ENCODE results near the gene SCGB1D1. TPM values are rescaled to one million over a fixed set of nuclear protein-coding genes. Genes with fewer than 3 reads are reported as not detected.

The SCGB1D1 gene
- total RNA-seq, 1 donor from 2014 or later = not detected

DNA sequence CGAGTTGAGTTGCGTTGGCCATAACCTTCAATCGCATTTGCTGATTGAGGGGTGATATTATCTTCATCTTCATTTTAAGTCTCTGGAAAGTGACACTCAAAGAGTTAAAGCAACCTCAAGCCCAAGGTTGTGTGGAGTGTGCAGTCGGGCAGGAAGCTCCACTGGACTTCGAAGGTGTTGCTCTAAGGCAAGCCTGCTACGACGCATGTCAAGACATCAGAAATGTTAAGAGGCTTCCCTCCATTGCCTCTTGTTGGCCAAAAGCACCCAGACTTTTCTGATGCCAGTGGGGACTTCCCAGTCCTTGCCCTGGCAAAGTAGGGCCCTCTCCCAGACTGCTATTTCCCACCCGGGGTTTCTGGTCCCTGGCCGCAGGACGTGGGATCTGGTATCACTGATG lies 23.6 kb upstream of the SCGB1D1 start:
- DNase-seq (ENCODE audit: low spot score) = no peak
- H3K4me3 Mint-ChIP-seq (ENCODE audit: unreplicated experiment) = no peak overlapping the region
- H3K4me1 Mint-ChIP-seq (ENCODE audit: unreplicated experiment) = peaks cover 6% of the 10 kb centered on the region
- no peak overlapping the region for H3K27ac Mint-ChIP-seq (ENCODE audit: unreplicated experiment)
- H3K36me3 Mint-ChIP-seq (ENCODE audit: low read depth, unreplicated experiment) = no peaks in the 10 kb centered on the region
- no peaks in the 10 kb centered on the region for H3K9me3 Mint-ChIP-seq (ENCODE audit: unreplicated experiment)
- H3K27me3 Mint-ChIP-seq (ENCODE audit: unreplicated experiment) = no peaks in the 10 kb centered on the region
- TF ChIP-seq, protein P1, sequence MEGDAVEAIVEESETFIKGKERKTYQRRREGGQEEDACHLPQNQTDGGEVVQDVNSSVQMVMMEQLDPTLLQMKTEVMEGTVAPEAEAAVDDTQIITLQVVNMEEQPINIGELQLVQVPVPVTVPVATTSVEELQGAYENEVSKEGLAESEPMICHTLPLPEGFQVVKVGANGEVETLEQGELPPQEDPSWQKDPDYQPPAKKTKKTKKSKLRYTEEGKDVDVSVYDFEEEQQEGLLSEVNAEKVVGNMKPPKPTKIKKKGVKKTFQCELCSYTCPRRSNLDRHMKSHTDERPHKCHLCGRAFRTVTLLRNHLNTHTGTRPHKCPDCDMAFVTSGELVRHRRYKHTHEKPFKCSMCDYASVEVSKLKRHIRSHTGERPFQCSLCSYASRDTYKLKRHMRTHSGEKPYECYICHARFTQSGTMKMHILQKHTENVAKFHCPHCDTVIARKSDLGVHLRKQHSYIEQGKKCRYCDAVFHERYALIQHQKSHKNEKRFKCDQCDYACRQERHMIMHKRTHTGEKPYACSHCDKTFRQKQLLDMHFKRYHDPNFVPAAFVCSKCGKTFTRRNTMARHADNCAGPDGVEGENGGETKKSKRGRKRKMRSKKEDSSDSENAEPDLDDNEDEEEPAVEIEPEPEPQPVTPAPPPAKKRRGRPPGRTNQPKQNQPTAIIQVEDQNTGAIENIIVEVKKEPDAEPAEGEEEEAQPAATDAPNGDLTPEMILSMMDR (IDR thresholded peaks at IDR 0.05; ENCODE audit: unreplicated experiment) = no peak

DNA sequence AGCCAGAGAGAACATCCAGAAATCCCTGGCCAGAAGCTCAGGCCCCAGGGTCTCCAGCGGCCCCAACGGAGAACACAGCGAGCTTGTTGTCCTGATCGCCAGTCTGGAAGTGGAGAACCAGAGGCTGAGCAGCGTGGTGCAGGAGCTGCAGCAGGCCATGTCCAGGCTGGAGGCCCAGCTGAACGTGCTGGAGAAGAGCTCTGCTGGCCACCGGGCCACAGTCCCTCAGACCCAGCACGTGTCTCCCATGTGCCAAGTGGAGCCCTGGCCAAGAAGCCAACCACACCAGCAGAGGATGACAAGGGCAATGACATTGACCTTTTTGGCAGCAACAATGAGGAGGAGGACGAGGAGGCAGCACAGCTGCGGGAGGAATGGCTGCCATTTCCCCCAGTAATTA lies 20.6 kb upstream of the SCGB1D1 start:
- Mint-ChIP-seq H3K36me3 (ENCODE audit: low read depth, unreplicated experiment) (no peaks in the 10 kb centered on the region), H3K27ac (ENCODE audit: unreplicated experiment) (no peak overlapping the region), H3K27me3 (ENCODE audit: unreplicated experiment) (no peaks in the 10 kb centered on the region), H3K9me3 (ENCODE audit: unreplicated experiment) (no peaks in the 10 kb centered on the region), H3K4me3 (ENCODE audit: unreplicated experiment) (no peak overlapping the region), H3K4me1 (ENCODE audit: unreplicated experiment) (peaks cover 11% of the 10 kb centered on the region)
- TF ChIP-seq, protein P1 (IDR thresholded peaks at IDR 0.05; ENCODE audit: unreplicated experiment) = no peak
- DNase-seq (ENCODE audit: low spot score) = no peak

DNA sequence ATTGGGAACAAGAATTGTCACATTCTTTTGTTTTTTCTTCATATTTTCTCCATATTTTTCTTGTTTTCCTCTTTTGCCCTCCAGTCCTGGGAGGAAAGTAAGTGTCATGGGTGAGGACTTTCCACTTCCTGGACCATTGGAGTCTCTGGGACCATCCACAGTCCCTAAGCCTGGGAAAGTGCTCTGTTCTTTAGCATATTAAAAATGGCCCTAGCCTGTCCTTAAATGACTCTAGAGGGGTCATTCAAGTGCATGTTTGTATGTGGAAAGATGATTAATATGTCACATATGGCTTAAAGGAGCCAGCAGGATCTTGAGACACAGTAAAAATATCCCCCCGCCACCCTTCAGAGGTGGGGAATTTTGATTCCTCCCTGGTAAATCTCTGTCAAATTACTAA lies 20.1 kb upstream of the SCGB1D1 start:
- TF ChIP-seq, protein P1 (IDR thresholded peaks at IDR 0.05; ENCODE audit: unreplicated experiment) = no peak
- Mint-ChIP-seq H3K9me3 (ENCODE audit: unreplicated experiment) (no peaks in the 10 kb centered on the region), H3K36me3 (ENCODE audit: low read depth, unreplicated experiment) (no peaks in the 10 kb centered on the region), H3K27me3 (ENCODE audit: unreplicated experiment) (no peaks in the 10 kb centered on the region), H3K4me3 (ENCODE audit: unreplicated experiment) (no peak overlapping the region), H3K27ac (ENCODE audit: unreplicated experiment) (no peak overlapping the region), H3K4me1 (ENCODE audit: unreplicated experiment) (peaks cover 11% of the 10 kb centered on the region)
- no peak for DNase-seq (ENCODE audit: low spot score)

DNA sequence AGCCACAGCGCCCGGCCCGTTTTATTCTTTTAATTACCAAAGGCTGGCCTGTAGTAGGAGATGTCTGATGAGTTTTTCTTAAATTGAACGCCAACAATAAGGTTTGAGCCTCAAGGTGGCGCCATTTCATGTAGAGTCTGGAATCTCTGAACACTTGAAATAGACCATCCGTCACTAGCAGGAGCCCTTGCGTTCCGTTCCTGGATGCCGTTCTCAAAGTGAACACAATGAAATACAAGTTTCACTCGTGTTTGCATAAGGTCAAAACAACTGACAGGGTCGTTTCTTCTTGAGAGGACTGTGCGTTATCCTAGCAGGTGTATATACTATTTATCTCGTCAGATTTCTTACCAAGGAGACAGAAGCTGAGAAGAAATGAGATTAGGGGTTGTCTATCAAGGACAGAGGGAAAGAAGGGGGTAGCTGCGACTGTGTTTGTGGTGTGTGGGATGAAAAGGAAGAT lies 18.7 kb upstream of the SCGB1D1 start:
- peak; percentile 85 for DNase-seq (ENCODE audit: low spot score)

DNA sequence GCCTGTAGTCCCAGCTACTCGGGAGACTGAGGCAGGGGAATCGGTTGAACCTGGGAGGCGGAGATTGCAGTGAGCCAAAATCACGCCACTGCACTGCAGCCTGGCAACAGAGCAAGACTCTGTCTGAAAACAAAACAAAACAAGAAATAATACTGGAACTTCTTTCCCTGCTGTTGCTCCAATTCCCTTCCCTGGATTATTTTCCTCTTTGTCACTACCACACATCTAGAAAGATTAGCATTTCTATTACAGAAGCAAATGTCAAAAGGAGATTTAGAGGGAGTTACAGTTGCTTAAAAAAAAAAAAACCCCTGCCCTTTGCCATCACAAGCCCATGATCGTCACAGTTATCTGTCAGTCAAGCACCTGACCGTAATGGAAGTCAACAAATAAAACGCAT lies 17.7 kb upstream of the SCGB1D1 start:
- no peaks in the 10 kb centered on the region for H3K27me3 Mint-ChIP-seq (ENCODE audit: unreplicated experiment)
- H3K27ac Mint-ChIP-seq (ENCODE audit: unreplicated experiment) = no peak overlapping the region
- peaks cover 11% of the 10 kb centered on the region for H3K4me1 Mint-ChIP-seq (ENCODE audit: unreplicated experiment)
- no peak for DNase-seq (ENCODE audit: low spot score)
- TF ChIP-seq, protein P1 (IDR thresholded peaks at IDR 0.05; ENCODE audit: unreplicated experiment) = no peak
- no peak overlapping the region for H3K4me3 Mint-ChIP-seq (ENCODE audit: unreplicated experiment)
- H3K36me3 Mint-ChIP-seq (ENCODE audit: low read depth, unreplicated experiment) = no peaks in the 10 kb centered on the region
- no peaks in the 10 kb centered on the region for H3K9me3 Mint-ChIP-seq (ENCODE audit: unreplicated experiment)

More for the DNA sequence above, 18.7 kb upstream of the SCGB1D1 start:
- Mint-ChIP-seq H3K4me3 (ENCODE audit: unreplicated experiment) (no peak overlapping the region), H3K36me3 (ENCODE audit: low read depth, unreplicated experiment) (no peaks in the 10 kb centered on the region), H3K9me3 (ENCODE audit: unreplicated experiment) (no peaks in the 10 kb centered on the region), H3K4me1 (ENCODE audit: unreplicated experiment) (peaks cover 11% of the 10 kb centered on the region), H3K27ac (ENCODE audit: unreplicated experiment) (no peak overlapping the region), H3K27me3 (ENCODE audit: unreplicated experiment) (no peaks in the 10 kb centered on the region)
- TF ChIP-seq, protein P1 (IDR thresholded peaks at IDR 0.05; ENCODE audit: unreplicated experiment) = peak; percentile 76
